ENCODE results near the gene UST. TPM values are rescaled to one million over a fixed set of nuclear protein-coding genes. Genes with fewer than 3 reads are reported as not detected.
"Not testable (repeated sequence)": the region's sequence is repeated elsewhere in the genome, so short reads cannot be mapped to it uniquely, and the experiment has no call there.

Gene UST
- total RNA-seq, 4 donors from 2014 or later, result 13.5 to 47.1 (median 33.0) TPM

- H3K4me3 ChIP-seq, result no peak overlapping the region
- H3K4me1 ChIP-seq, result peaks cover 0 to 42% (median 9%) of the 10 kb centered on the region in 4 donors
- peaks cover 0 to 13% (median 3%) of the 10 kb centered on the region in 4 donors for H3K9me3 ChIP-seq
- peak in 1 of 2 donors; percentile 39 for DNase-seq (ENCODE audit: low spot score in 2 of 2)
- TF ChIP-seq CTCF (IDR thresholded peaks at IDR 0.05) (no peak), POLR2A (IDR thresholded peaks at IDR 0.05) (no peak), EP300 (IDR thresholded peaks at IDR 0.05) (no peak)
- peak overlapping the region in 1 of 4 donors; percentile 8 for H3K27ac ChIP-seq
- 58 to 62% methylated on average over 3 of the region's 3 CpGs for WGBS, 2 donors
- peaks cover 0 to 18% (median 0%) of the 10 kb centered on the region in 3 donors for H3K36me3 ChIP-seq
- H3K27me3 ChIP-seq, result no peaks in the 10 kb centered on the region
Measured at GRCh38 chr6:148999929-149000468, 253.2 kb downstream of the UST start.

- Histone ChIP-seq H3K27me3 (no peaks in the 10 kb centered on the region), H3K27ac (no peak overlapping the region), H3K4me1 (peaks cover 0 to 40% (median 9%) of the 10 kb centered on the region in 4 donors), H3K36me3 (peaks cover 0 to 32% (median 0%) of the 10 kb centered on the region in 3 donors), H3K9me3 (peaks cover 0 to 13% (median 3%) of the 10 kb centered on the region in 4 donors), H3K4me3 (no peak overlapping the region)
- no peak for TF ChIP-seq EP300 (IDR thresholded peaks at IDR 0.05)
- TF ChIP-seq POLR2A (IDR thresholded peaks at IDR 0.05), result no peak
- TF ChIP-seq CTCF (IDR thresholded peaks at IDR 0.05), result no peak
- DNase-seq (ENCODE audit: low spot score in 2 of 2), result no peak
Measured at GRCh38 chr6:149001422-149001821, 254.6 kb downstream of the UST start.

GRCh38 chr6:149003560-149003959, 256.7 kb downstream of the UST start:
- no peak for DNase-seq (ENCODE audit: low spot score in 2 of 2)

GRCh38 chr6:149004664-149005063, 257.8 kb downstream of the UST start:
- H3K27ac ChIP-seq, result no peak overlapping the region
- no peaks in the 10 kb centered on the region for H3K27me3 ChIP-seq
- H3K4me3 ChIP-seq, result no peak overlapping the region
- H3K4me1 ChIP-seq, result peaks cover 0 to 7% (median 5%) of the 10 kb centered on the region in 4 donors
- peaks cover 0 to 33% (median 0%) of the 10 kb centered on the region in 3 donors for H3K36me3 ChIP-seq
- DNase-seq (ENCODE audit: low spot score in 2 of 2), result no peak
- TF ChIP-seq EP300 (IDR thresholded peaks at IDR 0.05) (no peak), POLR2A (IDR thresholded peaks at IDR 0.05) (no peak), CTCF (IDR thresholded peaks at IDR 0.05) (no peak)
- peaks cover 0 to 13% (median 3%) of the 10 kb centered on the region in 4 donors for H3K9me3 ChIP-seq
- WGBS, 2 donors, result 93 to 98% methylated on average over 4 of the region's 4 CpGs

More at GRCh38 chr6:149003560-149003959, 256.7 kb downstream of the UST start:
- H3K4me3 ChIP-seq, result no peak overlapping the region
- peaks cover 0 to 18% (median 9%) of the 10 kb centered on the region in 4 donors for H3K4me1 ChIP-seq
- no peak overlapping the region for H3K27ac ChIP-seq
- H3K27me3 ChIP-seq, result no peaks in the 10 kb centered on the region
- 83 to 89% methylated on average over 7 of the region's 7 CpGs for WGBS, 2 donors
- TF ChIP-seq CTCF (IDR thresholded peaks at IDR 0.05) (no peak), EP300 (IDR thresholded peaks at IDR 0.05) (no peak), POLR2A (IDR thresholded peaks at IDR 0.05) (no peak)
- peaks cover 0 to 33% (median 0%) of the 10 kb centered on the region in 3 donors for H3K36me3 ChIP-seq
- peaks cover 0 to 13% (median 3%) of the 10 kb centered on the region in 4 donors for H3K9me3 ChIP-seq

GRCh38 chr6:149006236-149006635, 259.4 kb downstream of the UST start:
- H3K9me3 ChIP-seq; H3K4me1 ChIP-seq; H3K27me3 ChIP-seq; H3K27ac ChIP-seq; DNase-seq (ENCODE audit: low spot score in 2 of 2); H3K4me3 ChIP-seq: not testable (repeated sequence)
- H3K36me3 ChIP-seq, result peaks cover 0 to 30% (median 0%) of the 10 kb centered on the region in 3 donors
- WGBS, 2 donors, result 91 to 100% methylated on average over 1 of the region's 1 CpG
